ENCODE measurements around the gene WHRN.

WHRN gene

DNA sequence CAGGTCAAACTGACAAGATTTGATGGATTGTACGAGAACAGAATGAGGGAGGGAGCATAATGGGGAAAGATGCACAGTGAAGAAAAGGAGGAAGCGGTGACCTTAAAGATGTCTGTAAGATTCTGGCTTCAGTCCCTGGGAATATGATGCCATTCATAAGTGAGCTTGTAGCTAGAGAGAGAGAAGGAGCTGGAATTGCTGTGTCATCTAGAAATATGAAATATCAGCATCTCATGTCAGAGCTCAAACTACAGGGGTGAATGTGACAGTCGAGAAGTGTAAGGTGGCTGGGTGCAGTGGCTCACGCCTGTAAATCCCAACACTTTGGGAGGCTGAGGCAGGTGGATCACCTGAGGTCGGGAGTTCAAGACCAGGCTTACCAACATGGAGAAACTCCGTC is 24.0 kb upstream of the WHRN start:
- TF ChIP-seq CTCF (IDR thresholded peaks at IDR 0.05; ENCODE audit: low read depth, low read length, missing control alignments) = no peak

DNA sequence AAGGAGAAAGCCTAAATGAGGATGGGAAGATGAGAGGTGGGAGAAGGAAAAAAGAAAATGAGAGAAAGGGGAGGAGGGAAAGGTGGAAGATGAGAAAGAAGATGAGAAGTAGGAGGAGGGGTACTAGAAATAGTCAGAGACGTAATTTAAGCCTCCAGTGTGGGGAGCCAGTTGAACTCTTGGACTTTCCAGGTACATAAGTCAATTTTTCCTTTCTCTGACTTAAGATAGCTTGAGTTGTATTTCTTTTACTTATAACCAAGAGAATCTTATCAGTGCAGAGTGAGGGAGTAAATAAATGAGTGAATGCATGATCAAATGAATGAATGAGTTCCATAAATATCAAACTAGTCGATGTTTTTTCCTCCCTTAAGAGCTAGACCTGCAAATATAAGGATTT is 21.5 kb upstream of the WHRN start:
- no peak for DNase-seq
- Histone ChIP-seq H3K4me3 (ENCODE audit: low read depth, low read length) (no peak overlapping the region), H3K27ac (no peak overlapping the region), H3K27me3 (replicated peaks) (no peaks in the 10 kb centered on the region), H3K36me3 (replicated peaks) (no peaks in the 10 kb centered on the region)
- in situ Hi-C loops (cut with HindIII; ENCODE audit: low pct_ligation_motif_present, low sequenced_read_pairs) = no loop called here
- TF ChIP-seq CTCF (IDR thresholded peaks at IDR 0.05; ENCODE audit: low read depth, low read length, missing control alignments) = no peak

More for the DNA sequence above, 24.0 kb upstream of the WHRN start:
- in situ Hi-C loops (cut with HindIII; ENCODE audit: low pct_ligation_motif_present, low sequenced_read_pairs) = no loop called here
- DNase-seq = no peak
- no peaks in the 10 kb centered on the region for H3K27me3 ChIP-seq (replicated peaks)
- H3K36me3 ChIP-seq (replicated peaks) = no peaks in the 10 kb centered on the region
- no peak overlapping the region for H3K4me3 ChIP-seq (ENCODE audit: low read depth, low read length)
- H3K27ac ChIP-seq = no peak overlapping the region

DNA sequence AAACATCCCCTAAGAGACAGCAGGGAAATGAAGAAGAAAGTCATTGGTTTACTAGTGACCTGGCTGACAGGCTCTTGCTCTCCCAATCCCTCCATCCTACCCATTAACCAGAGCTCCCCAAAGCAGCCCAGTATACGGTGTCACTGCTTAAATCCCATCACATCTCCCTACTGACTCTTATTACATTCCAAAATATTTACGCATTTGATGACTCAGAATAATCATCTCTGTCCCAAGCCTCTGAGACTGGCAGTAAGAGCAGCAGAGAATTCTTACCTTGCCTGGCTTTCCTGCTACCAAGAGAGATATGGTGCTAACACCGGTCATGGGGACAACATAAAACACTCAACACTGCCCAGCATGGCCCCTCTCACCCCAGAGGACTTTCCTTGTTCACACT is 20.2 kb upstream of the WHRN start:
- TF ChIP-seq CTCF (IDR thresholded peaks at IDR 0.05; ENCODE audit: low read depth, low read length, missing control alignments) = no peak
- DNase-seq = no peak

GRCh38 chr9:114524247-114524681 is 19.0 kb upstream of the WHRN start:
- no peaks in the 10 kb centered on the region for H3K27me3 ChIP-seq (replicated peaks)
- in situ Hi-C loops (cut with HindIII; ENCODE audit: low pct_ligation_motif_present, low sequenced_read_pairs) = no loop called here
- no peak overlapping the region for H3K27ac ChIP-seq
- no peak for TF ChIP-seq CTCF (IDR thresholded peaks at IDR 0.05; ENCODE audit: low read depth, low read length, missing control alignments)
- no peak for DNase-seq
- no peaks in the 10 kb centered on the region for H3K36me3 ChIP-seq (replicated peaks)
- no peak overlapping the region for H3K4me3 ChIP-seq (ENCODE audit: low read depth, low read length)

More for the DNA sequence above, 20.2 kb upstream of the WHRN start:
- Histone ChIP-seq H3K27ac (no peak overlapping the region), H3K27me3 (replicated peaks) (no peaks in the 10 kb centered on the region), H3K36me3 (replicated peaks) (no peaks in the 10 kb centered on the region), H3K4me3 (ENCODE audit: low read depth, low read length) (no peak overlapping the region)
- in situ Hi-C loops (cut with HindIII; ENCODE audit: low pct_ligation_motif_present, low sequenced_read_pairs) = no loop called here

DNA sequence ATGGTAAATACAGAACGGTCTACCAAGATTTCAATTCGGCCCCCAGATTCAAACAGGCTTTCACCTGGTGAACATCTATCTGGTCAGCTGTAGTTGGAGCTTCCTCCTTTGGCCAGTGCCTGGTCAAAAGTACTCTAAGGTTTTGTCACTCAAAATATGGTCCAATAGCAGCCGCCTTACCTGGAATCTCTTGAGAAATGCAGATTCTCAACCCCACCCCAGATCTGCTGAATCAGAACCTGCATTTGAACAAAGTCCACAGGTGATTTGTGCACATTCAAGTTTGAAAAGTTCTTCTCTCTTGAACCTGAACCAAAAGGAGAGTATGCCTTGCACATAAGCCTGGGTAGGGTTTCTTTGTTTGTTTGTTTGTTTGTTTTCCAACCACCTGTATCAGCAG is 17.6 kb upstream of the WHRN start:
- no peak for TF ChIP-seq CTCF (IDR thresholded peaks at IDR 0.05; ENCODE audit: low read depth, low read length, missing control alignments)
- in situ Hi-C loops (cut with HindIII; ENCODE audit: low pct_ligation_motif_present, low sequenced_read_pairs) = no loop called here

GRCh38 chr9:114522286-114522685 is 17.0 kb upstream of the WHRN start:
- DNase-seq = no peak
- in situ Hi-C loops (cut with HindIII; ENCODE audit: low pct_ligation_motif_present, low sequenced_read_pairs) = no loop called here
- Histone ChIP-seq H3K27ac (no peak overlapping the region), H3K4me3 (ENCODE audit: low read depth, low read length) (no peak overlapping the region), H3K36me3 (replicated peaks) (no peaks in the 10 kb centered on the region), H3K27me3 (replicated peaks) (no peaks in the 10 kb centered on the region)
- TF ChIP-seq CTCF (IDR thresholded peaks at IDR 0.05; ENCODE audit: low read depth, low read length, missing control alignments) = no peak

More for the DNA sequence above, 17.6 kb upstream of the WHRN start:
- DNase-seq = no peak
- no peak overlapping the region for H3K27ac ChIP-seq
- H3K27me3 ChIP-seq (replicated peaks) = no peaks in the 10 kb centered on the region
- H3K4me3 ChIP-seq (ENCODE audit: low read depth, low read length) = no peak overlapping the region
- H3K36me3 ChIP-seq (replicated peaks) = no peaks in the 10 kb centered on the region

All from brain microvascular endothelial cell (primary cell).